IMR-90 (cell line): ENCODE data around the gene MYADML2. TPM values are rescaled to one million over a fixed set of nuclear protein-coding genes. Genes with fewer than 3 reads are reported as not detected.

Experiments used
- ATAC-seq: fragments of 200-7000 bp; cut with Tn5 transposase; 2 replicates; pipeline ENCODE4 v1.9.1; 2020; ENCODE audit warnings: low read depth, mild to moderate bottlenecking, moderate library complexity
- BruUV-seq: library from RNA; stranded (reverse); fragments of 400-500 nt; replicated peaks from 2 replicates; lab custom pipeline; 2021; lab: Mats Ljungman, UMichigan
- CTCF ChIA-PET: fragments of 300-600 bp; formaldehyde crosslinking; extraction: SDS; loops from one replicate; lab custom pipeline; 2021; ENCODE audit warnings: antibody characterized with exemption; lab: Yijun Ruan, JAX
- POLR2A ChIA-PET: fragments of 300-600 bp; sonication (Branson Sonifier 250); formaldehyde crosslinking; loops from one replicate; lab custom pipeline; 2022; ENCODE audit warnings: antibody characterized with exemption; ENCODE audit not compliant: unreplicated experiment; lab: Charles Lee
- DNase-seq: peaks from one replicate; pipeline ENCODE4 v3.0.0; 2013
- H2AFZ ChIP-seq: replicated peaks from 2 replicates; pipeline ENCODE3; 2013; ENCODE audit warnings: low read length, mild to moderate bottlenecking; ENCODE audit not compliant: poor library complexity
- H2AK5ac ChIP-seq: 2 replicates; pipeline ENCODE4 v1.6.1; 2013; ENCODE audit warnings: low read depth, low read length, inconsistent platforms
- H2AK9ac ChIP-seq: replicated peaks from 2 replicates; pipeline ENCODE3; 2013; ENCODE audit warnings: mild to moderate bottlenecking, low read depth, low read length, moderate library complexity; ENCODE audit not compliant: poor library complexity
- H2BK120ac ChIP-seq: 2 replicates; pipeline ENCODE4 v1.6.1; 2013; ENCODE audit warnings: low read depth, low read length, inconsistent platforms
- H2BK15ac ChIP-seq: 3 replicates; pipeline ENCODE4 v1.6.1; 2013; ENCODE audit warnings: low read depth, low read length, inconsistent platforms
- H2BK20ac ChIP-seq: 2 replicates; pipeline ENCODE4 v1.6.1; 2013; ENCODE audit warnings: low read depth, mild to moderate bottlenecking, inconsistent platforms, low read length, moderate library complexity
- H2BK5ac ChIP-seq: 2 replicates; pipeline ENCODE4 v1.6.1; 2013; ENCODE audit warnings: mild to moderate bottlenecking, low read depth, low read length, inconsistent platforms; ENCODE audit not compliant: poor library complexity, severe bottlenecking
- H3K14ac ChIP-seq: replicated peaks from 2 replicates; pipeline ENCODE4 v1.6.1; 2013; ENCODE audit warnings: low read depth, low read length, inconsistent platforms
- H3K18ac ChIP-seq: 2 replicates; pipeline ENCODE4 v1.6.1; 2013; ENCODE audit warnings: low read depth, low read length, control low read depth
- H3K23ac ChIP-seq: 2 replicates; pipeline ENCODE4 v1.6.1; 2013; ENCODE audit warnings: low read depth, low read length, inconsistent platforms
- H3K27ac ChIP-seq: 2 replicates; pipeline ENCODE4 v1.5.1; 2013; ENCODE audit warnings: mild to moderate bottlenecking, control low read depth, low read length; ENCODE audit not compliant: insufficient read depth
- H3K27me3 ChIP-seq: 2 replicates; pipeline ENCODE4 v1.6.1; 2013; ENCODE audit warnings: low read length; ENCODE audit not compliant: control insufficient read depth, insufficient read depth
- H3K36me3 ChIP-seq: 2 replicates; pipeline ENCODE4 v1.6.1; 2013; ENCODE audit warnings: low read length, mixed read lengths; ENCODE audit not compliant: control insufficient read depth, insufficient read depth
- H3K4ac ChIP-seq: 2 replicates; pipeline ENCODE4 v1.6.1; 2013; ENCODE audit warnings: low read depth, low read length, inconsistent platforms
- H3K4me1 ChIP-seq: 2 replicates; pipeline ENCODE4 v1.6.1; 2013; ENCODE audit warnings: low read length, mixed read lengths; ENCODE audit not compliant: control insufficient read depth, insufficient read depth
- H3K4me2 ChIP-seq: 2 replicates; pipeline ENCODE4 v1.6.1; 2013; ENCODE audit warnings: low read depth, mild to moderate bottlenecking, control low read depth, low read length, moderate library complexity
- H3K4me3 ChIP-seq: 2 replicates; pipeline ENCODE4 v1.5.1; 2013; ENCODE audit warnings: low read depth, mild to moderate bottlenecking, control low read depth, low read length, moderate library complexity; ENCODE audit not compliant: insufficient read depth
- H3K56ac ChIP-seq: 2 replicates; pipeline ENCODE4 v1.6.1; 2013; ENCODE audit warnings: low read length, inconsistent platforms; ENCODE audit not compliant: insufficient read depth; ENCODE audit errors: extremely low read depth
- H3K79me1 ChIP-seq, 2 experiments: 2 replicates each; pipeline ENCODE4 v1.6.1; 2013; ENCODE audit warnings: low read length in 2 of 2, inconsistent platforms in 1 of 2, low read depth in 1 of 2
- H3K9ac ChIP-seq: 2 replicates; pipeline ENCODE4 v1.6.1; 2013; ENCODE audit warnings: low read depth, low read length, control low read depth
- H3K9me1 ChIP-seq: 2 replicates; pipeline ENCODE4 v1.6.1; 2013; ENCODE audit warnings: low read length, inconsistent platforms; ENCODE audit not compliant: insufficient read depth
- H3K9me3 ChIP-seq: 2 replicates; pipeline ENCODE4 v1.6.1; 2013; ENCODE audit warnings: low read length; ENCODE audit not compliant: control insufficient read depth, insufficient read depth
- H4K20me1 ChIP-seq: 2 replicates; pipeline ENCODE4 v1.6.1; 2013; ENCODE audit warnings: low read length, inconsistent platforms; ENCODE audit not compliant: insufficient read depth
- H4K5ac ChIP-seq: 2 replicates; pipeline ENCODE4 v1.6.1; 2013; ENCODE audit warnings: mild to moderate bottlenecking, low read depth, low read length, control low read depth
- H4K8ac ChIP-seq, 2 experiments: 2 replicates each; pipeline ENCODE4 v1.6.1; 2013; ENCODE audit warnings: low read depth in 2 of 2, low read length in 2 of 2, control low read depth in 1 of 2, inconsistent platforms in 1 of 2
- H4K91ac ChIP-seq: 2 replicates; pipeline ENCODE4 v1.6.1; 2013; ENCODE audit warnings: low read depth, low read length, inconsistent platforms; ENCODE audit not compliant: insufficient read depth
- RFX5 ChIP-seq: IDR thresholded peaks from 2 replicates; pipeline ENCODE4 v1.8.0; 2012; ENCODE audit warnings: low read depth, mild to moderate bottlenecking, low read length, moderate library complexity
- WGBS, 2 experiments: methylation state at CpG; one replicate each; pipeline versions ENCODE4 v1.1.5 to v1.1.7; 2013; ENCODE audit warnings: missing lambda C conversion rate in 2 of 2; ENCODE audit not compliant: insufficient read length in 1 of 2; ENCODE audit errors: extremely low coverage in 2 of 2; 5-methylcytosine and 5-hydroxymethylcytosine counted together
- dilution Hi-C: fragments of 300-500 bp; cut with HindIII; formaldehyde crosslinking; loops from one replicate; pipeline ENCODE4 v1.14.3; 2018; ENCODE audit warnings: low sequenced_read_pairs; ENCODE audit not compliant: unreplicated experiment
- in situ Hi-C: fragments of 300-500 bp; cut with MboI; formaldehyde crosslinking; loops from 3 replicates; pipeline ENCODE4 v1.14.3; 2019; ENCODE audit warnings: low sequenced_read_pairs, inconsistent platforms, mixed read lengths
- intact Hi-C: fragments of 100-400 bp; cut with micrococcal nuclease; formaldehyde crosslinking; loops from 2 replicates; pipeline ENCODE4 v1.10.0; 2022
- polyA plus RNA-seq, 3 experiments: library from polyadenylated mRNA; depleted of rRNA; stranded (reverse); fragments of >200 nt; gene quantifications; 2 replicates each; pipeline ENCODE4 v1.2.3, GENCODE V29; 2012; ENCODE audit warnings: low replicate concordance in 1 of 3
- total RNA-seq: library from RNA; depleted of rRNA; stranded (reverse); fragments of >200 nt; gene quantifications from 2 replicates; pipeline ENCODE4 v1.2.3, GENCODE V29; 2012

The MYADML2 gene
- total and polyA plus RNA-seq, 2 of the 4 experiments (the other 2 are of a cell fraction), result not detected

- in situ Hi-C loops, result no loop called here
- H2BK5ac ChIP-seq, result no peak overlapping the region
- no peak overlapping the region for H2BK20ac ChIP-seq
- no peak overlapping the region for H4K5ac ChIP-seq
- no peak for TF ChIP-seq RFX5
- peaks cover 6% of the 10 kb centered on the region for H3K4me1 ChIP-seq
- 98% methylated on average over 5 of the region's 10 CpGs; no CpG with 5 or more reads in 1 of the 2 experiments for WGBS, 2 experiments
- H3K56ac ChIP-seq, result no peak overlapping the region
- H2BK15ac ChIP-seq, result no peak overlapping the region
- H4K91ac ChIP-seq, result no peak overlapping the region
- no peak overlapping the region for H3K18ac ChIP-seq
- H2AK9ac ChIP-seq, result no peak overlapping the region
- H4K20me1 ChIP-seq, result peaks cover 11% of the 10 kb centered on the region
- BruUV-seq, result no TSS peak
- no peak overlapping the region for H3K4me2 ChIP-seq
- no peak overlapping the region for H4K8ac ChIP-seq
- H3K79me1 ChIP-seq, result peaks cover 0 to 19% of the 10 kb centered on the region in 2 experiments; a peak in 2 of 4 replicates
- peaks cover 14% of the 10 kb centered on the region; the same call in 1 of the 2 replicates for H3K36me3 ChIP-seq
- intact Hi-C loops, result no loop called here
- H3K9ac ChIP-seq, result no peak overlapping the region
- H3K23ac ChIP-seq, result no peak overlapping the region
- no peak overlapping the region for H3K27ac ChIP-seq
- H2AK5ac ChIP-seq, result no peak overlapping the region
- ChIA-PET POLR2A (no interaction called here), CTCF (no interaction called here)
- no peak overlapping the region for H2BK120ac ChIP-seq
- peak overlapping the region; percentile 40 for H2AFZ ChIP-seq
- no peaks in the 10 kb centered on the region for H3K9me3 ChIP-seq
- H3K4me3 ChIP-seq, result no peak overlapping the region
- no peak overlapping the region for H3K4ac ChIP-seq
- no peak overlapping the region for H3K14ac ChIP-seq
- ATAC-seq, result no peak
- H3K9me1 ChIP-seq, result 0 out of 2 replicates have a peak, but pooled peaks cover 7% of the 10 kb centered on the region
- H3K27me3 ChIP-seq, result no peaks in the 10 kb centered on the region
- dilution Hi-C loops, result no loop called here
- DNase-seq, result no peak
Observed at GRCh38 chr17:81905993-81906392, 41.0 kb downstream of the MYADML2 start.
